H1 (cell line): ENCODE data around the gene SEC14L5. TPM values are rescaled to one million over a fixed set of nuclear protein-coding genes. Genes with fewer than 3 reads are reported as not detected.
A peak's percentile ranks its signal among the peaks of the same experiment; 100 is the strongest.

Experiments
- CTCF ChIA-PET: fragments of 300-600 bp; sonication (Branson Sonifier 250); formaldehyde crosslinking; loops from one replicate; lab custom pipeline; 2021; ENCODE audit not compliant: partially characterized antibody; lab: Charles Lee
- POLR2A ChIA-PET: fragments of 300-600 bp; sonication (Branson Sonifier 250); formaldehyde crosslinking; loops from one replicate; lab custom pipeline; 2021; ENCODE audit warnings: inconsistent platforms; ENCODE audit not compliant: partially characterized antibody; lab: Charles Lee
- DNase-seq, 2 experiments: peaks; one replicate each; pipeline versions ENCODE4 v3.0.0 to v3.0.0-alpha.2; 2010 to 2022; ENCODE audit warnings: low spot score in 2 of 2, low read depth in 1 of 2, mixed read lengths in 1 of 2
- FAIRE-seq: peaks from 2 replicates; lab custom pipeline; 2011; peaks lifted over from hg19 to GRCh38; lab: Jason Lieb, UNC
- H2AFZ ChIP-seq: 2 replicates; pipeline ENCODE4 v1.8.1; 2012; ENCODE audit warnings: low read length, inconsistent platforms
- H2AK5ac ChIP-seq: 2 replicates; pipeline ENCODE4 v1.6.1; 2013; ENCODE audit warnings: low read depth, low read length
- H2BK120ac ChIP-seq: replicated peaks from 2 replicates; pipeline ENCODE3; 2013; ENCODE audit warnings: low read depth, low read length, inconsistent platforms
- H2BK12ac ChIP-seq: 2 replicates; pipeline ENCODE4 v1.6.1; 2013; ENCODE audit warnings: low read depth, low read length
- H2BK15ac ChIP-seq: 2 replicates; pipeline ENCODE4 v1.6.1; 2013; ENCODE audit warnings: low read length
- H2BK20ac ChIP-seq: 2 replicates; pipeline ENCODE4 v1.6.1; 2013; ENCODE audit warnings: low read length
- H2BK5ac ChIP-seq: 2 replicates; pipeline ENCODE4 v1.6.1; 2013; ENCODE audit warnings: low read depth, low read length
- H3K14ac ChIP-seq: 2 replicates; pipeline ENCODE4 v1.6.1; 2013; ENCODE audit warnings: inconsistent platforms; ENCODE audit not compliant: insufficient read length
- H3K18ac ChIP-seq: 2 replicates; pipeline ENCODE4 v1.6.1; 2013; ENCODE audit warnings: low read length; ENCODE audit errors: extremely low read depth
- H3K23ac ChIP-seq: 2 replicates; pipeline ENCODE4 v1.6.1; 2013; ENCODE audit warnings: inconsistent platforms; ENCODE audit not compliant: insufficient read length
- H3K23me2 ChIP-seq: 2 replicates; pipeline ENCODE4 v1.6.1; 2013; ENCODE audit warnings: low read depth, low read length
- H3K27ac ChIP-seq: 2 replicates; pipeline ENCODE4 v1.6.1; 2011; ENCODE audit warnings: low read depth, low read length, inconsistent platforms
- H3K27me3 ChIP-seq, 4 experiments: replicated peaks in 1 of 4; 1 replicate in 1 of 4; 2 replicates in 3 of 4; pipeline versions ENCODE4 v1.6.1 to v1.8.1; 2011 to 2013; ENCODE audit warnings: low read length in 3 of 4, mild to moderate bottlenecking in 3 of 4, inconsistent platforms in 2 of 4, mixed read lengths in 2 of 4, moderate library complexity in 1 of 4; ENCODE audit not compliant: control insufficient read depth in 3 of 4, insufficient read depth in 3 of 4; ENCODE audit errors: extremely low read depth in 1 of 4
- H3K36me3 ChIP-seq, 4 experiments: 2 replicates each; pipeline versions ENCODE4 v1.6.1 to v1.8.1; 2011 to 2013; ENCODE audit warnings: mild to moderate bottlenecking in 4 of 4, low read length in 3 of 4, moderate library complexity in 2 of 4, control low read depth in 1 of 4, inconsistent platforms in 1 of 4; ENCODE audit not compliant: insufficient read depth in 4 of 4, control insufficient read depth in 2 of 4
- H3K4ac ChIP-seq: replicated peaks from 2 replicates; pipeline ENCODE3; 2013; ENCODE audit warnings: low read length, low read depth, mixed read lengths, inconsistent platforms; ENCODE audit not compliant: insufficient read length
- H3K4me1 ChIP-seq, 4 experiments: replicated peaks in 1 of 4; 1 replicate in 1 of 4; 2 replicates in 3 of 4; pipeline versions ENCODE4 v1.6.1 to v1.8.1; 2011 to 2013; ENCODE audit warnings: low read length in 3 of 4, inconsistent platforms in 2 of 4, mixed read lengths in 1 of 4; ENCODE audit not compliant: insufficient read depth in 4 of 4, control insufficient read depth in 3 of 4
- H3K4me2 ChIP-seq, 2 experiments: 2 replicates each; pipeline versions ENCODE4 v1.6.1 to v1.8.1; 2011 to 2013; ENCODE audit warnings: low read depth in 2 of 2, low read length in 2 of 2, control low read depth in 1 of 2, inconsistent platforms in 1 of 2, mild to moderate bottlenecking in 1 of 2; ENCODE audit not compliant: insufficient read depth in 1 of 2
- H3K4me3 ChIP-seq, 4 experiments: fragments of 200-600, 300-600 bp in 1 of 4; sonication (generic), shearing (Covaris generic), sonication (Bioruptor Twin) in 1 of 4; 2 replicates each; pipeline versions ENCODE4 v1.5.1 to v1.8.1; 2011 to 2016; ENCODE audit warnings: low read length in 4 of 4, low read depth in 3 of 4, control low read depth in 2 of 4, inconsistent platforms in 2 of 4, mild to moderate bottlenecking in 2 of 4, mixed read lengths in 1 of 4, moderate library complexity in 1 of 4; ENCODE audit not compliant: insufficient read depth in 2 of 4; ENCODE audit errors: extremely low read depth in 1 of 4
- H3K56ac ChIP-seq: replicated peaks from 2 replicates; pipeline ENCODE3; 2013; ENCODE audit warnings: low read depth, mild to moderate bottlenecking, mixed read lengths, low read length, inconsistent platforms; ENCODE audit not compliant: insufficient read length
- H3K79me1 ChIP-seq: 2 replicates; pipeline ENCODE4 v1.6.1; 2013; ENCODE audit warnings: low read depth, low read length, control low read depth
- H3K79me2 ChIP-seq, 2 experiments: 2 replicates each; pipeline versions ENCODE4 v1.6.1 to v1.8.1; 2012 to 2013; ENCODE audit warnings: low read length in 2 of 2, mild to moderate bottlenecking in 2 of 2, inconsistent platforms in 1 of 2; ENCODE audit not compliant: insufficient read depth in 2 of 2, control insufficient read depth in 1 of 2
- H3K9ac ChIP-seq, 4 experiments: replicated peaks in 1 of 4; 1 replicate in 1 of 4; 2 replicates in 3 of 4; pipeline versions ENCODE4 v1.6.1 to v1.8.1; 2011 to 2013; ENCODE audit warnings: low read depth in 3 of 4, low read length in 3 of 4, control low read depth in 2 of 4, mild to moderate bottlenecking in 2 of 4, moderate library complexity in 2 of 4, inconsistent platforms in 1 of 4; ENCODE audit errors: extremely low read depth in 1 of 4
- H3K9me3 ChIP-seq, 2 experiments: 2 replicates each; pipeline versions ENCODE4 v1.6.1 to v1.8.1; 2012 to 2013; ENCODE audit warnings: mild to moderate bottlenecking in 2 of 2, moderate library complexity in 2 of 2, control low read depth in 1 of 2, inconsistent platforms in 1 of 2, low read depth in 1 of 2, low read length in 1 of 2, mixed read lengths in 1 of 2; ENCODE audit not compliant: insufficient read depth in 2 of 2
- H4K20me1 ChIP-seq, 2 experiments: replicated peaks in 1 of 2; 2 replicates each; pipeline versions ENCODE3 to v1.8.1; 2011 to 2013; ENCODE audit warnings: inconsistent platforms in 2 of 2, low read length in 2 of 2, mild to moderate bottlenecking in 1 of 2; ENCODE audit not compliant: insufficient read depth in 2 of 2, control insufficient read depth in 1 of 2
- H4K5ac ChIP-seq: 2 replicates; pipeline ENCODE4 v1.6.1; 2013; ENCODE audit warnings: low read length, low read depth, mixed read lengths, inconsistent platforms; ENCODE audit not compliant: insufficient read length
- H4K8ac ChIP-seq: 2 replicates; pipeline ENCODE4 v1.8.0; 2013; ENCODE audit warnings: mild to moderate bottlenecking, moderate library complexity, low read length, inconsistent platforms; ENCODE audit not compliant: insufficient read depth; ENCODE audit errors: extremely low read depth
- H4K91ac ChIP-seq: replicated peaks from 2 replicates; pipeline ENCODE3; 2013; ENCODE audit warnings: low read length, mixed read lengths, inconsistent platforms; ENCODE audit not compliant: insufficient read length
- EGR1 ChIP-seq: IDR thresholded peaks from 2 replicates; pipeline ENCODE4 v1.6.1; 2011; ENCODE audit warnings: low read depth, low read length, borderline replicate concordance
- HDAC2 ChIP-seq, 2 experiments: fragments of 300-600 bp in 1 of 2; sonication (generic) in 1 of 2; IDR thresholded peaks; 2 replicates each; pipeline ENCODE4 v1.6.1; 2011 to 2012; ENCODE audit warnings: low read depth in 2 of 2, low read length in 2 of 2, mild to moderate bottlenecking in 2 of 2, moderate library complexity in 2 of 2, borderline replicate concordance in 1 of 2, inconsistent platforms in 1 of 2
- HDAC6 ChIP-seq: IDR thresholded peaks from one replicate; pipeline ENCODE4 v1.7.1; 2012; ENCODE audit warnings: low read depth, mild to moderate bottlenecking, inconsistent platforms, low read length, moderate library complexity
- POU5F1 ChIP-seq: IDR thresholded peaks from 2 replicates; pipeline ENCODE4 v1.6.1; 2011; ENCODE audit warnings: low read depth, mild to moderate bottlenecking, low read length, moderate library complexity
- SIRT6 ChIP-seq: IDR thresholded peaks from one replicate; pipeline ENCODE4 v1.7.1; 2012; ENCODE audit warnings: low read length, inconsistent platforms
- TEAD4 ChIP-seq: IDR thresholded peaks from 2 replicates; pipeline ENCODE4 v1.6.1; 2012; ENCODE audit warnings: low read depth, low read length, inconsistent platforms, mixed read lengths
- USF2 ChIP-seq: IDR thresholded peaks from 2 replicates; pipeline ENCODE4 v1.6.1; 2011; ENCODE audit warnings: low read length, improper control_type of control experiment
- WGBS, 2 experiments: shearing (Covaris generic) in 1 of 2; methylation state at CpG; one replicate each; pipeline versions ENCODE4 v1.1.6 to v1.1.7; 2013 to 2015; ENCODE audit warnings: low lambda C conversion rate in 2 of 2, mixed read lengths in 2 of 2, inconsistent platforms in 1 of 2, low coverage in 1 of 2, missing lambda C conversion rate in 1 of 2; ENCODE audit not compliant: insufficient replicate concordance in 2 of 2, insufficient coverage in 1 of 2, insufficient read length in 1 of 2; ENCODE audit errors: extremely low coverage in 1 of 2, missing lambda C conversion rate in 1 of 2; 5-methylcytosine and 5-hydroxymethylcytosine counted together
- polyA plus RNA-seq, 7 experiments: library from polyadenylated mRNA; depleted of rRNA in 3 of 7; stranded (reverse) in 5 of 7; unstranded in 2 of 7; fragments of >200 nt in 5 of 7; fragments of 200-250 nt in 2 of 7; gene quantifications; 1 replicate in 5 of 7; 2 replicates in 1 of 7; 4 replicates in 1 of 7; pipeline versions ENCODE4 v1.2.1 to v1.2.3, GENCODE V29; 2011 to 2013; ENCODE audit warnings: missing spikeins in 2 of 7, mixed read lengths in 2 of 7
- total RNA-seq: library from RNA; stranded (reverse); fragmentation: NEBNext Ultra II Directional; extraction: Animal tissue kit (Norgen Biotek cat#: 25700); gene quantifications from 2 replicates; pipeline ENCODE4 v1.2.1, GENCODE V29; 2021

Gene SEC14L5
- total and polyA plus RNA-seq, 2 of the 8 experiments (the other 6 are each of a cell fraction or from before 2014, with no cell fraction given) = 1.9 to 3.0 TPM

GRCh38 chr16:4962716-4963115, 4.6 kb downstream of the SEC14L5 start:
- H4K91ac ChIP-seq = no peak overlapping the region
- H2BK120ac ChIP-seq = no peak overlapping the region
- H4K20me1 ChIP-seq = peaks cover 0 to 3% of the 10 kb centered on the region in 2 experiments
- 85% methylated on average over 7 of the region's 7 CpGs; no CpG with 5 or more reads in 1 of the 2 experiments for WGBS, 2 experiments
- no peak overlapping the region for H3K9ac ChIP-seq
- H4K5ac ChIP-seq = no peak overlapping the region
- H2AK5ac ChIP-seq = no peak overlapping the region
- DNase-seq (no peak), FAIRE-seq (peak; percentile 65)
- H3K23ac ChIP-seq = no peak overlapping the region
- CTCF ChIA-PET = interaction anchor here (0.5 to 2.1 kb wide), 4 partner anchors 20 to 130 kb away, joined by 3 to 5 read pairs (median 3); no protein-coding TSS in a partner anchor
- POLR2A ChIA-PET = no interaction called here
- no peaks in the 10 kb centered on the region; a peak in 2 of 7 replicates for H3K27me3 ChIP-seq
- H2BK15ac ChIP-seq = no peak overlapping the region
- H3K4ac ChIP-seq = no peak overlapping the region
- H2BK12ac ChIP-seq = no peak overlapping the region
- H3K56ac ChIP-seq = no peak overlapping the region
- peaks cover 6% of the 10 kb centered on the region for H3K23me2 ChIP-seq
- H3K36me3 ChIP-seq = no peaks in the 10 kb centered on the region
- no peaks in the 10 kb centered on the region for H3K79me2 ChIP-seq
- no peak overlapping the region for H3K27ac ChIP-seq
- H2BK5ac ChIP-seq = no peak overlapping the region
- no peak overlapping the region for H3K14ac ChIP-seq
- no peaks in the 10 kb centered on the region for H3K9me3 ChIP-seq
- peaks cover 0 to 9% (median 8%) of the 10 kb centered on the region in 4 experiments; a peak in 6 of 7 replicates for H3K4me1 ChIP-seq
- H2AFZ ChIP-seq = 0 out of 2 replicates have a peak overlapping the region, but pooled peaks have one; percentile 40
- H4K8ac ChIP-seq = no peak overlapping the region
- 0 out of 2 replicates have a peak, but pooled peaks cover 3% of the 10 kb centered on the region for H3K79me1 ChIP-seq
- H3K4me2 ChIP-seq = no peak overlapping the region
- no peak overlapping the region for H3K18ac ChIP-seq
- H3K4me3 ChIP-seq = no peak overlapping the region
- H2BK20ac ChIP-seq = no peak overlapping the region
- TF ChIP-seq SIRT6 = no peak
- no peak for TF ChIP-seq POU5F1
- TF ChIP-seq EGR1 = no peak
- no peak for TF ChIP-seq TEAD4
- TF ChIP-seq USF2 = no peak
- TF ChIP-seq HDAC2 (IDR thresholded peaks at IDR 0.05; ENCODE audit: borderline replicate concordance in 1 of 2, low read depth in 2 of 2, low read length in 2 of 2) = no peak
- TF ChIP-seq HDAC6 = no peak
